ENCODE data around the gene HS6ST2.

HS6ST2 gene

GRCh38 chrX:132843363-132843762, 115.1 kb downstream of the HS6ST2 start:
- no peak for DNase-seq

GRCh38 chrX:132842460-132843238, 115.8 kb downstream of the HS6ST2 start:
- DNase-seq: no peak

- no peak for DNase-seq
Measured at GRCh38 chrX:132837967-132838366, 120.5 kb downstream of the HS6ST2 start.

GRCh38 chrX:132837126-132837525, 121.3 kb downstream of the HS6ST2 start:
- no peak for DNase-seq

GRCh38 chrX:132836471-132836870, 122.0 kb downstream of the HS6ST2 start:
- no peak for DNase-seq

GRCh38 chrX:132834741-132835140, 123.7 kb downstream of the HS6ST2 start:
- DNase-seq: no peak

- no peak for DNase-seq
Measured at GRCh38 chrX:132834109-132834508, 124.3 kb downstream of the HS6ST2 start.

- no peak for DNase-seq
Measured at GRCh38 chrX:132833373-132833772, 125.1 kb downstream of the HS6ST2 start.

GRCh38 chrX:132831336-132831973, 127.0 kb downstream of the HS6ST2 start:
- no peak for DNase-seq

- no peak for DNase-seq
Measured at GRCh38 chrX:132822634-132823012, 135.8 kb downstream of the HS6ST2 start.

GRCh38 chrX:132821974-132822633, 136.3 kb downstream of the HS6ST2 start:
- no peak for DNase-seq

GRCh38 chrX:132820675-132821074, 137.8 kb downstream of the HS6ST2 start:
- no peak for DNase-seq

- DNase-seq: no peak
Measured at GRCh38 chrX:132819711-132820264, 138.6 kb downstream of the HS6ST2 start.

GRCh38 chrX:132818638-132819037, 139.8 kb downstream of the HS6ST2 start:
- no peak for DNase-seq

- no peak for DNase-seq
Measured at GRCh38 chrX:132815643-132816042, 142.8 kb downstream of the HS6ST2 start.

- no peak for DNase-seq
Measured at GRCh38 chrX:132810964-132811712, 147.3 kb downstream of the HS6ST2 start.

GRCh38 chrX:132810488-132810887, 147.9 kb downstream of the HS6ST2 start:
- DNase-seq: no peak

- DNase-seq: no peak
Measured at GRCh38 chrX:132809581-132809980, 148.8 kb downstream of the HS6ST2 start.

- no peak for DNase-seq
Measured at GRCh38 chrX:132807411-132808030, 150.9 kb downstream of the HS6ST2 start.

- DNase-seq: no peak
Measured at GRCh38 chrX:132802033-132802432, 156.4 kb downstream of the HS6ST2 start.

GRCh38 chrX:132795181-132795580, 163.2 kb downstream of the HS6ST2 start:
- no peak for DNase-seq

- DNase-seq: no peak
Measured at GRCh38 chrX:132791714-132792113, 166.7 kb downstream of the HS6ST2 start.

- no peak for DNase-seq
Measured at GRCh38 chrX:132790329-132790728, 168.1 kb downstream of the HS6ST2 start.
